HUDEP-2 (cell line): ENCODE data around the gene DNAJB6.

Source experiments
- DNase-seq, 76 experiments: peaks; one replicate each; lab custom pipeline; 2025; ENCODE audit not compliant: unreplicated experiment in 76 of 76; lab: John Stamatoyannopoulos, UW

Gene DNAJB6

DNA sequence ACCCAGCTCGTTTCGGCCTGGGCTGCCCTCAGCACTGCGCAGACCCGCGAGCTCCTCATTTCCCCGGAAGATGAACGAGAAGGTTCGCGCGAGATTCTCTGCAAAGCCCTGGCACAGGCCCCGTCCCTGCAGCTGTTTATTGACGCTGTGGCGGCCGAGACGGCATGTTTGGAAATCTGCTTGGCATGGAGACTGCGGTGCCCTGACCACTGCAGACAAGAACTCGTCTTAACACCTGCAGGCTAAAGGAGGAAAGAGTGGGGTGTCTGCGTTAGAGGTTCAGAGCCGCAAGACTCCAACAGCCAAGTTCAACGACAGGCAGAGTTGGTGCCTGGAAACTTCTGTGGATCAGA, 125.6 kb downstream of the DNAJB6 start:
- no peak for DNase-seq

DNA sequence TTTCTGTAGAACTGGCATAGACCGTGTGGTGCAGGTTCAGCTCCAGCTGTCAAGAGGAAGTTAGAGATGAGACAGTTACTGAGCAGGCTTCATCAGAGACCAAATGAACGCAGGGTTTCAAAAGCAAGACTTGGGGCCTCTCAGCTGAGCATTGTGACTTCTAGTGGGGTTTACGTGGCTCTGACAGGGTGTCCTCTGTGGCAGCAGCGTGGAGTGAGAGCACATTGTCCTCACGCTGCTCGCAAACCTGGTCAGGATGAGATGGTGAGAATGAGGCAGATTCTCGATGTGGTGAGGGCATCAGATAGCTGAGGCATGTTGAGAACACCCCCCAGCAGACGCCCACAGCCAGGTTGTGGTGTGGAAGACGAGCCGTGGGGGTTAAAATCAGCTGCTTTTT, 126.0 kb downstream of the DNAJB6 start:
- DNase-seq, result no peak

DNA sequence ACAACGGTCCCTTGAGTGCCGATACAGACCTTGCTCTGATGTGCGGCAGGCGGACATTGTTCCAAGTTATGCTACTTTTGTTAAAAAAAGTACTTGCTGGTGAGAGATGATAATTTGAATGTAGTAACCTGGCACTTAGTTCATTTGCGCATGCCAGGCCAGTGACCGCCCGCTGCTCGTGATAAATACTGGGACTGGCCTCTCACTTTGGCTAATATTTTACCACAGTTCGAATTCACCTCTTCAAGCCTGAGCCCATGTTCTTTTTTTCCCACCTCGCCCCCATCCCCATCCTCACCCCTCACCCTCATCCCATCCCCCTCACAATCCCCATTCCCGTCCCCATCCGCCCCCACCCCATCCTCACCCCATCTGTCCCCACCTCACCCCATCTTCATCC, 126.4 kb downstream of the DNAJB6 start:
- DNase-seq, result no peak

DNA sequence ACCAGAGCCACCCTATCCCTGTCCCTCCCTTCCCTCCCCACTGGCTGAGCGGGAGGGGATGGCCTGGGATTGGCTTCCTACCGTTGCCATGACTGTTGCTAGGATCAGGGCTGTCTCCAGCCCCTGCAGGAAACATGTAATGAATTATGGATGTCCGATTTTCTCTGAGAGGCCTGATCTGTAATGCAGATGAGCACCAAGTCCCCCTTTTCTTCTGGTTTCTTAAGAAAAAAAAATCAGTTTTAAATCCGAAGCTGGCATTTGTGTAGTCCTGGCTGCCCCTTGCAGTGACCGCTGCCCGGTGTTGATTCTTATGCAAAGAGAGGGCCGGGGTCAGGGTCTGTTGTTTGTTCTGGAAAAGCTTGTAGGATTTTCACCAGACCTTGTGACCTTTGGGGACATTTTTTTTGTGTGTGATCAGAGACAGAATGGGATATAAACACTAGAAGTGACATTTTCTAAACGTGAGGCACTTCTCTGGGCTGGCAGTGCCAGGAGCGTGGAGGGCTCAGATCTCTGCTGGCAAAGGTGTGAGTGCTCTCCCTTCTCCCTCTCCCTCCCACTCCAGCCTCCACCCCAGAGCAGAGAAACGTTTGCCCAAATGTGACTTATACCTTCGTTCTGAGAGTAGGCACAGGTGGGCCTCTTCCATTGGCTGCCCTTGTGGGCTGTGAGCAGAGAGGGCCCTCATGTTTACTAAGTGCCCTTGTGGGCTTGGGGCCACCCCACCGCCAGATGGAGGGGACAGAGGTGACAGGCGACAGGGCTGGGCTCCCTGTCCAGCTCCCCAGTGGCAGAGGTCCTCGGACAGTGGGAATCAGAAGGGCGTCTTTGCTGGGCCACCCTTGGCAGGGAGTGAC, 127.5 kb downstream of the DNAJB6 start:
- no peak for DNase-seq

DNA sequence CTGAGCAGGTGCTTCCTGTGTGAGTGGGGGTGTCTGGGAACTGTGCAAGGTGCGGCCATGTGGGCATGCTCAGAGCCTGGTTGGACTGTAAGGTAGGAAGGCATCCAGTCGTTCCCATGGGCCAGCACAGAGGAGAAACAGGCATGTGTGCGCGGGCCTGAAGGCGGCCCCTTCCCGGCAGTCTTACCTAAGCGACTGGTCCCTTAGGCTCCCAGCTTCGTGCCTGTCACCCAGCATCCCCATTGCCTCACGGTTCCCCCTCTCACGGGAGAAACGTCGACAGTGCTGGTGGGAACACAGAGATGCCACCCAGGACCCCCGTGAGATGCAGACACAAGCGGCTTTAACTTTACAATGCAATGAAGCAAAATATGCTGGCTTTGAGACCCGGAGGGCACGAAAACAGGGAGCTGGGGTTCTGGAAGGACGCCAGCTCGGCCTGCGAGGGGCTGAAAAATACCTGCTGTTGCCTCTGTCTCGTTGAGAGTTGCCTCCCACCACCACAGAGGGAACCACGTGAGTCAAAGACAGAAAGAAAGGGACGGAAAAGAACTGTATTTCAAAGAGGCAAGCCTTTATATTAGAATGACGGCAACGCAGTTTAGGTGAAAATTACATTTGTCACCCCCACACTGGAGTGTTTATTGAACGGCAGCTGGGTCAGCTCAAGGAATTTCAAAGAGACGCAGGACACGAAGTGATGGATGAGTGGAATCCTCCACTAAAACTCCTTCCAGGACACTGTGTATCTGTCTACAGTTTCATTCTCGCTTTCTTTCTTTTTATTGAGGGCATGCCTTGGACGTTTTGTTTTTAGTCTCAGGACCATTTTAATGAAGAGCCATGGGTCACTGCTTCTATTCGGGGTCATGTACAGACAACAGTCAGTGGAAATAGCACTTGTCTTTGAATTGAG, 128.4 kb downstream of the DNAJB6 start:
- DNase-seq, result no peak

DNA sequence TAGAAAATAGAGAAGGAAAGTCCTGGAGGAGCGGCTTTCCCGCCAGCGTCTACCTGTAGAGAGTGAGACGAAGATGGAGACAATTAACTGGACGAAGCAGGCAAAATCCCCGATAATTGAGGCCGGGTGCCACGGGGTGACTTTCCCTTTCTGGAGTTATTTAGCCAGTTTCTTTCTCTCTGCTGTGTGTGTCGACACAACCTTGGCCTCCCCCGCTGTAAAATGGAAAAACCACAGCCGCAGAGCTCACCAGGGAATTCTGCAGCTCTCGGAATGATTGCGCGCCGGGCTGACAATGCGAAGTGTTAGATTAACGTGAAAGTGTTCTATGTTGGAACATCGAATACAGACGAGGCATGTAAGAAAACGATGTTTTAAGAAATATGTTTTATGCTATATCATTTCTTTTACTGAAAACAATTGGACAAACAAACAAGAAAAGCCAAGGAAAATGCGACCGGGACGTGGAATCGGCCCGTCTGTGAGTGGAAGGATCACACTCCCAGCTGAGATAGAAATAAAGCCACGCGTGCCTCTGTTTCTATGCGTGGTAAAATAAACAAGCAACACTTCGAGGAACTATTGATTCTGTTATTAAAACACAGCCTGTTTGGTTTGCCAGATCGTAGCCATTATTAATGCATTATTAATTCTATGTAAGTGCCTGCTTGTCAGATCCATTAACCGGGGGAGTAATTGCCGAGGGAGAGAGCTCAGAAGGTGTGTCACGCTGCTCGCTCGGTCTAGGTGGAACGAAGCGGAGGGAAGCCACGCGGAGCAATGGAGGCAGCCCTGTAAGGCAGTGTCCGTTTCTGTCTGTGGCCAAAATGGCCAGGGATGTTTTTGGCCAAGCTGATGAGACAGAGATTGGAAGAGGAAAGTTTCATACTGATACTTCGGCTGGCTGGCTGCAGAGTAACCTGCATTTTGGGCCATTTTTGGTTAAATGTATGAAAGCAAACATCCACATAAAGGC, 129.4 kb downstream of the DNAJB6 start:
- no peak for DNase-seq

DNA sequence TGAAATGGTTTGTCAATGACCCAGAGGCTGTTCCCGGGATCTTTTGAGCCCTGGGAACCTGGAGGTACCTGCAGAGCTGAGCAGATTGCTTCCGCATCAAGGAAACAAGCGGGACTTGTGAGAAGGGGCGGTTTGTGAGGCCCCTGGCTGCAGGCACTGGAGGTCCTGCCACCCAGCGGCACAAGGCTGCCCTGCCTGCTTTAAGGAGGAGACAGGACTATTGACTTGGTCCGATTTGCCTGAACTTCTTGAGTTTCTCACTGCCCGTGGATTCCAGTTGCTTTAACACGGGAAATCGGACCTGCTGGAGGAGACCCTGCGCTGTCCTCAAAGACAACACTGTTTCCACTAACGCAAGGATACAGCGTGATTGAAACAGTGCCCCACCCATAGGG, 130.1 kb downstream of the DNAJB6 start:
- no peak for DNase-seq
